ENCODE measurements around the gene OSBP2.

Gene OSBP2

GRCh38 chr22:30810105-30810504 lies 115.4 kb downstream of the OSBP2 start:
- no peak for TF ChIP-seq ZNF274 (IDR thresholded peaks at IDR 0.05; ENCODE audit: low read depth, low read length)
- H3K4me3 ChIP-seq (ENCODE audit: low read length) = no peak overlapping the region

GRCh38 chr22:30813936-30814335 lies 119.3 kb downstream of the OSBP2 start:
- no peak overlapping the region for H3K4me3 ChIP-seq (ENCODE audit: low read length)
- no peak for TF ChIP-seq ZNF274 (IDR thresholded peaks at IDR 0.05; ENCODE audit: low read depth, low read length)

- H3K4me3 ChIP-seq (ENCODE audit: low read length) = no peak overlapping the region
These were observed 121.7 kb downstream of the OSBP2 start for GRCh38 chr22:30816413-30816812.

GRCh38 chr22:30821381-30821780 lies 126.7 kb downstream of the OSBP2 start:
- no peak for TF ChIP-seq ZNF274 (IDR thresholded peaks at IDR 0.05; ENCODE audit: low read depth, low read length)

More at GRCh38 chr22:30816413-30816812, 121.7 kb downstream of the OSBP2 start:
- no peak for TF ChIP-seq ZNF274 (IDR thresholded peaks at IDR 0.05; ENCODE audit: low read depth, low read length)

GRCh38 chr22:30821863-30822215 lies 127.2 kb downstream of the OSBP2 start:
- no peak overlapping the region for H3K4me3 ChIP-seq (ENCODE audit: low read length)
- no peak for TF ChIP-seq ZNF274 (IDR thresholded peaks at IDR 0.05; ENCODE audit: low read depth, low read length)

More at GRCh38 chr22:30821381-30821780, 126.7 kb downstream of the OSBP2 start:
- H3K4me3 ChIP-seq (ENCODE audit: low read length) = no peak overlapping the region

GRCh38 chr22:30822216-30823014 lies 127.7 kb downstream of the OSBP2 start:
- TF ChIP-seq ZNF274 (IDR thresholded peaks at IDR 0.05; ENCODE audit: low read depth, low read length) = no peak
- no peak overlapping the region for H3K4me3 ChIP-seq (ENCODE audit: low read length)

GRCh38 chr22:30823015-30823370 lies 128.3 kb downstream of the OSBP2 start:
- TF ChIP-seq ZNF274 (IDR thresholded peaks at IDR 0.05; ENCODE audit: low read depth, low read length) = no peak
- no peak overlapping the region for H3K4me3 ChIP-seq (ENCODE audit: low read length)

- TF ChIP-seq ZNF274 (IDR thresholded peaks at IDR 0.05; ENCODE audit: low read depth, low read length) = no peak
These were observed 129.4 kb downstream of the OSBP2 start for GRCh38 chr22:30824096-30824495.

GRCh38 chr22:30824711-30825110 lies 130.0 kb downstream of the OSBP2 start:
- no peak overlapping the region for H3K4me3 ChIP-seq (ENCODE audit: low read length)
- no peak for TF ChIP-seq ZNF274 (IDR thresholded peaks at IDR 0.05; ENCODE audit: low read depth, low read length)

More at GRCh38 chr22:30824096-30824495, 129.4 kb downstream of the OSBP2 start:
- H3K4me3 ChIP-seq (ENCODE audit: low read length) = no peak overlapping the region

- no peak for TF ChIP-seq ZNF274 (IDR thresholded peaks at IDR 0.05; ENCODE audit: low read depth, low read length)
These were observed 131.2 kb downstream of the OSBP2 start for GRCh38 chr22:30825711-30826505.

GRCh38 chr22:30826670-30827355 lies 132.1 kb downstream of the OSBP2 start:
- TF ChIP-seq ZNF274 (IDR thresholded peaks at IDR 0.05; ENCODE audit: low read depth, low read length) = no peak
- no peak overlapping the region for H3K4me3 ChIP-seq (ENCODE audit: low read length)

More at GRCh38 chr22:30825711-30826505, 131.2 kb downstream of the OSBP2 start:
- no peak overlapping the region for H3K4me3 ChIP-seq (ENCODE audit: low read length)

GRCh38 chr22:30827646-30828045 lies 133.0 kb downstream of the OSBP2 start:
- no peak for TF ChIP-seq ZNF274 (IDR thresholded peaks at IDR 0.05; ENCODE audit: low read depth, low read length)
- no peak overlapping the region for H3K4me3 ChIP-seq (ENCODE audit: low read length)

GRCh38 chr22:30828187-30829155 lies 133.8 kb downstream of the OSBP2 start:
- TF ChIP-seq ZNF274 (IDR thresholded peaks at IDR 0.05; ENCODE audit: low read depth, low read length) = no peak
- H3K4me3 ChIP-seq (ENCODE audit: low read length) = no peak overlapping the region
